ENCODE measurements around the gene SSTR4.

- no peak for TF ChIP-seq CTCF (IDR thresholded peaks at IDR 0.05; ENCODE audit: low read depth, low read length, missing input control)
- TF ChIP-seq ATF3 (IDR thresholded peaks at IDR 0.05): no peak
- TF ChIP-seq, protein P1, sequence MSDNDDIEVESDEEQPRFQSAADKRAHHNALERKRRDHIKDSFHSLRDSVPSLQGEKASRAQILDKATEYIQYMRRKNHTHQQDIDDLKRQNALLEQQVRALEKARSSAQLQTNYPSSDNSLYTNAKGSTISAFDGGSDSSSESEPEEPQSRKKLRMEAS (IDR thresholded peaks at IDR 0.05): no peak
- TF ChIP-seq EGR1 (IDR thresholded peaks at IDR 0.05; ENCODE audit: low read depth in 2 of 2): no peak
- TF ChIP-seq RXRA (IDR thresholded peaks at IDR 0.05): no peak
- TF ChIP-seq FOXA1 (IDR thresholded peaks at IDR 0.05): no peak
- no peak for TF ChIP-seq REST (IDR thresholded peaks at IDR 0.05)
- TF ChIP-seq TAF1 (conservative IDR thresholded peaks at IDR 0.05): no peak
- TF ChIP-seq GABPA (IDR thresholded peaks at IDR 0.05 in 1 of 2, conservative IDR thresholded peaks at IDR 0.05 in 1 of 2): no peak
- no peak for TF ChIP-seq YY1 (IDR thresholded peaks at IDR 0.05)
Measured at GRCh38 chr20:23003881-23004460, 31.1 kb upstream of the SSTR4 start.

All from liver (tissue), 3 donors.